HG02938 (cell line): ENCODE data around the gene NR5A2.
"Not testable (repeated sequence)": the region's sequence is repeated elsewhere in the genome, so short reads cannot be mapped to it uniquely, and the experiment has no call there.

Source experiments
- ATAC-seq: cut with Tn5 transposase; IDR thresholded peaks from one replicate; pipeline ENCODE4 v1.9.1; 2021; ENCODE audit warnings: mild to moderate bottlenecking, moderate library complexity; ENCODE audit not compliant: unreplicated experiment

The NR5A2 gene

GRCh38 chr1:200187332-200187731 lies 159.8 kb downstream of the NR5A2 start:
- ATAC-seq = not testable (repeated sequence)

- no peak for ATAC-seq
Observed at GRCh38 chr1:200191993-200192392, 164.5 kb downstream of the NR5A2 start.

- no peak for ATAC-seq
Observed at GRCh38 chr1:200194477-200194876, 167.0 kb downstream of the NR5A2 start.

GRCh38 chr1:200198236-200198635 lies 170.7 kb downstream of the NR5A2 start:
- ATAC-seq = no peak

- no peak for ATAC-seq
Observed at GRCh38 chr1:200205216-200205995, 177.9 kb downstream of the NR5A2 start.

- no peak for ATAC-seq
Observed at GRCh38 chr1:200206340-200206739, 178.8 kb downstream of the NR5A2 start.

- no peak for ATAC-seq
Observed at GRCh38 chr1:200206761-200207160, 179.3 kb downstream of the NR5A2 start.

GRCh38 chr1:200207711-200208126 lies 180.2 kb downstream of the NR5A2 start:
- ATAC-seq = peak; percentile 90

- ATAC-seq = no peak
Observed at GRCh38 chr1:200211157-200211556, 183.6 kb downstream of the NR5A2 start.

GRCh38 chr1:200213392-200213791 lies 185.9 kb downstream of the NR5A2 start:
- ATAC-seq = no peak

GRCh38 chr1:200213921-200214320 lies 186.4 kb downstream of the NR5A2 start:
- no peak for ATAC-seq

- ATAC-seq = no peak
Observed at GRCh38 chr1:200215350-200215749, 187.8 kb downstream of the NR5A2 start.

GRCh38 chr1:200217703-200218102 lies 190.2 kb downstream of the NR5A2 start:
- no peak for ATAC-seq

- no peak for ATAC-seq
Observed at GRCh38 chr1:200221614-200222282, 194.2 kb downstream of the NR5A2 start.

- no peak for ATAC-seq
Observed at GRCh38 chr1:200223207-200223606, 195.7 kb downstream of the NR5A2 start.

- ATAC-seq = no peak
Observed at GRCh38 chr1:200223613-200224012, 196.1 kb downstream of the NR5A2 start.

- ATAC-seq = no peak
Observed at GRCh38 chr1:200224315-200224714, 196.8 kb downstream of the NR5A2 start.

- no peak for ATAC-seq
Observed at GRCh38 chr1:200226268-200226968, 198.9 kb downstream of the NR5A2 start.

GRCh38 chr1:200226969-200227303 lies 199.4 kb downstream of the NR5A2 start:
- ATAC-seq = no peak
